ENCODE results near the gene CCDC148.

The CCDC148 gene

GRCh38 chr2:158489366-158490112 is 33.0 kb upstream of the CCDC148 start:
- Histone ChIP-seq H3K4me3 (ENCODE audit: low read depth, low read length) (no peak overlapping the region), H3K36me3 (ENCODE audit: control insufficient read depth, insufficient read depth, low read length) (no peaks in the 10 kb centered on the region), H3K4me2 (ENCODE audit: low read length) (no peak overlapping the region), H3K4me1 (peaks cover 11% of the 10 kb centered on the region), H3K9me3 (ENCODE audit: control insufficient read depth, low read length) (no peaks in the 10 kb centered on the region), H3K9ac (no peak overlapping the region), H3K27ac (no peak overlapping the region), H2AFZ (no peak overlapping the region), H3K79me2 (peaks cover 21% of the 10 kb centered on the region), H3K27me3 (ENCODE audit: control insufficient read depth, insufficient read depth, low read length) (no peaks in the 10 kb centered on the region)
- TF ChIP-seq CTCF (IDR thresholded peaks at IDR 0.05), result no peak

DNA sequence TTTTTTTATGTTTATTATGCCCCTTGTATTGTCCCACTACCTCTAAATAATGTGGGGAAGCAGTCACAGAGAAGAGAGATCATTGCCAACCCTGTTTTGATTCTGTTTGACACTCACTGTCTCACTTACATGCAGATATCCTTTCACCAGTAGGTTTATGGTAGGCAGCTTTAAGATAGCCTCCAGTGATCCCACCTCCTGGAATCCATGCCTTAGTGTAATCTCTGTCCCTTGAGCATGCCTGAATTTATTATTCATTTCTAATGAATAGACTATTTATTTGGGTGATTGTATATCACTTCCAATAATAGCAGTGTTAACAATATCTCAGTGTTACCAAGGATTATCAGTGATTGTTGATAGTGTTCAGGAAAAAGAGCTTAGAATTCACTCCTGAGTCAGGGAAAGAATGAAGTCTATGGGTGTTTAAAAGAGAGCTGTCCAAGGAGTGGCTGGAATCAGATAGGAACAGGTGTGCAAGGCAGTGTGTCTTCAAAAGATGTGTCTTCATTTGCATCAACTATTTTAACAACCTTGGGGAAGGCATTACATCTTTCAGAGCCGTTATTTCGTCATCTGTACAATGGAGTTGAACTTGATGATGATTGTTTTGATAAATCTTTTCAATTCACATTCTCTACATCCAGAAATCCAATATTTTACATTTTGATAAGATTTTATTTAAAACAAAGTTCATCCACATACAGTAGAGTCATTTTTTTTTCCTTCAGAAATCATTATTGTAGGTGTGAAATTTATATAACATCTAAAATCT is 32.1 kb upstream of the CCDC148 start:
- H3K4me1 ChIP-seq, result peaks cover 11% of the 10 kb centered on the region

DNA sequence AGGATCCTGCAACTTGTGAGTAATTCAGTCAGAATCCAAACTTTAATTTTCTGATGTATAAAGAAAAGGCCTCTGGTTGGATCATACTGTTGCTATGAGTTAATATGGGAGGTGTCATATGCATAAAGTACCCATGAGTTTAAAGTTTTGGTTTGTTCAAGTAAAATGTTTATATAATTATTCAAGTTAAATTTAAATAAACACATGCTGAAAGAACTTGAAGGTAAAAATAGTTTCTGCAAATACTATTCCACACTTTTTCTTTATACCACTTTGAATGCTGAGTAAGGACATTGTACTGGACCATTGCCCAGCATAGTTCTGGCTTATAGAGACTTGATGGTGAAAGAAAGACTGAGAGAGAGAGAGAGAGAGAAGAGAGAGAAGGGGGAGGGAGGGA is 30.9 kb upstream of the CCDC148 start:
- Histone ChIP-seq H3K9me3 (ENCODE audit: control insufficient read depth, low read length) (no peaks in the 10 kb centered on the region), H3K36me3 (ENCODE audit: control insufficient read depth, insufficient read depth, low read length) (no peaks in the 10 kb centered on the region)

More for the DNA sequence above, 32.1 kb upstream of the CCDC148 start:
- no peak overlapping the region for H3K4me3 ChIP-seq (ENCODE audit: low read depth, low read length)
- H3K9ac ChIP-seq, result no peak overlapping the region
- H3K27me3 ChIP-seq (ENCODE audit: control insufficient read depth, insufficient read depth, low read length), result no peaks in the 10 kb centered on the region
- peaks cover 22% of the 10 kb centered on the region for H3K79me2 ChIP-seq
- H3K9me3 ChIP-seq (ENCODE audit: control insufficient read depth, low read length), result no peaks in the 10 kb centered on the region
- H3K36me3 ChIP-seq (ENCODE audit: control insufficient read depth, insufficient read depth, low read length), result no peaks in the 10 kb centered on the region
- H2AFZ ChIP-seq, result no peak overlapping the region
- H3K4me2 ChIP-seq (ENCODE audit: low read length), result no peak overlapping the region
- TF ChIP-seq CTCF (IDR thresholded peaks at IDR 0.05), result no peak
- no peak overlapping the region for H3K27ac ChIP-seq

DNA sequence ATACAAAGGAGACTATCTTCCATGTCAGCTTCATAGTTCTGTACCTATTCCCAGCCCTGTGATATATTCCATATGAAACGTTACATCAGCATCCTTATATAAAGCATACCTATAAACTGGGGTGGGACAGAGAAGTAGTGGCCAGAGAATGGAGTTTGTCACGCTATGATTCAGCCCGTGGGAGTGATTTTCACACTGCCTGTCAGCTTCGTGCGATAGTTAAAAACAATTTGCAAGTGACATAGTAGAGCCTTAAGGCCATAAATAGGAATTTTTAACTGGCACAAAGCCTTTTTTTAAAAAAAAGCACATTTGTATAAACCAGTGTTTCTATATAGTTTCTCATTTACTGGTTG is 30.4 kb upstream of the CCDC148 start:
- H3K4me2 ChIP-seq (ENCODE audit: low read length), result no peak overlapping the region
- H3K9me3 ChIP-seq (ENCODE audit: control insufficient read depth, low read length), result no peaks in the 10 kb centered on the region
- TF ChIP-seq CTCF (IDR thresholded peaks at IDR 0.05), result no peak
- H3K36me3 ChIP-seq (ENCODE audit: control insufficient read depth, insufficient read depth, low read length), result no peaks in the 10 kb centered on the region
- H3K4me1 ChIP-seq, result peaks cover 11% of the 10 kb centered on the region
- H2AFZ ChIP-seq, result no peak overlapping the region
- H3K27ac ChIP-seq, result no peak overlapping the region
- H3K27me3 ChIP-seq (ENCODE audit: control insufficient read depth, insufficient read depth, low read length), result no peaks in the 10 kb centered on the region
- no peak overlapping the region for H3K9ac ChIP-seq
- peaks cover 27% of the 10 kb centered on the region for H3K79me2 ChIP-seq
- no peak overlapping the region for H3K4me3 ChIP-seq (ENCODE audit: low read depth, low read length)

More for the DNA sequence above, 30.9 kb upstream of the CCDC148 start:
- Histone ChIP-seq H3K27me3 (ENCODE audit: control insufficient read depth, insufficient read depth, low read length) (no peaks in the 10 kb centered on the region), H2AFZ (no peak overlapping the region), H3K27ac (no peak overlapping the region), H3K9ac (no peak overlapping the region), H3K4me3 (ENCODE audit: low read depth, low read length) (no peak overlapping the region), H3K79me2 (peaks cover 24% of the 10 kb centered on the region), H3K4me1 (peaks cover 11% of the 10 kb centered on the region), H3K4me2 (ENCODE audit: low read length) (no peak overlapping the region)
- TF ChIP-seq CTCF (IDR thresholded peaks at IDR 0.05), result no peak

Measured in parathyroid adenoma (tissue), 2 donors.